HG03175 (cell line): ENCODE measurements around the gene LOX.
A peak's percentile ranks its signal among the peaks of the same experiment; 100 is the strongest.
"Not testable (repeated sequence)": the region's sequence is repeated elsewhere in the genome, so short reads cannot be mapped to it uniquely, and the experiment has no call there.

ENCODE experiments used
- ATAC-seq: cut with Tn5 transposase; IDR thresholded peaks from one replicate; pipeline ENCODE4 v1.9.1; 2021; ENCODE audit warnings: mild to moderate bottlenecking, moderate library complexity; ENCODE audit not compliant: unreplicated experiment

LOX gene

DNA sequence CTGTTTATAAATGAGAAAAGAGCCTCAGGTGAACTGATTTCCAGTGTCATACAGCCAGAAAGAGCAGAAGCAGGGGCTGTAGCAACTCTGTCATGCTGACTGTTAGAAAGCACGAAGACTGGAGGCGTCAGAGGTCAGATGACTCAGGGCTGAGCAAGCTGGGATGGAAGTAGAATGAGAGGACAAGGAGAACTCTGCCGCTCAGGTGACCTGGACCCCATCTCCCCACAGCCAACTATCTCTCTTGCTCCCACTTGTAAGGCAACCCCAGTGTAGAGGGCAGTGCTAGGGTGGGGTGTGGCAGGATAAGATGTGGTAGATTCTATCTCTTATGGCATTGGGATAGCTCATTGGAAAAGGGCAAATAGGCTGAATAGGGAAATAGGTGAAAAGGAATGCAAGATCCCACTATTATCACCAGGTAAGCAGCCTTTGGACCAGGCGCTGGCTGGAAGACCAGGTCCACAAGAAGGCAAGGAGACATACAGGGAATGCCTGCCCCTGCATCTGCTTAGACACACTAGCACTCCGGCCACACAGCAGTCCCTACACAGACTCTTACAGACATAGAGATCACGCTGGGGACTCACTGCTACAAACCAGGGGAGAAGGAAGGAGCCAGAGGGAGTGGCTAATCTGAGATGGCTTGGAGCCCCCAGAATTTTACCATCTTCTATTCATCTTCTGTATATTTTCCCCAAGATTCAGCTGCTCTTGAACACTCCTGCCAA, 21.2 kb upstream of the LOX start:
- no peak for ATAC-seq

GRCh38 chr5:122097391-122097790, 19.3 kb upstream of the LOX start:
- ATAC-seq = no peak

DNA sequence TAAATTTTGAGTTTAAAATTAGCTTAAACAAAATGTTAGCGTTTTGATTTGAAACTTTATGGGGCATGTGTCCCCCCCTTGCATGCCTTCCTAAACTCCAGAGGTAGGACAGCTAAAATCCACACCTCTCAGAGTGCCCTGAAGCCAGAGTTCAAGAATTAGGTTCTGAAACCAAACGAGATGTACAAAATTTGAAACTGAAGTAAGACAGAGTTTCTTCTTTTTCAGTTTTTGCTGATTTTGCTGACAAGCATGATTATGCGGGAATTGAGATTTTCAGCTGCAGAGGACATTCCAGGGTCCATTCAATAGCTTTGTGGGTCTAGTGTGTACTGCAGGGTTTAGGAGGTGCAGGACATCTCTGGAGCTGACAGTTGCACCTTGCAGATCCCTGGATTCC, 17.1 kb upstream of the LOX start:
- no peak for ATAC-seq

- ATAC-seq = not testable (repeated sequence)
Observed at GRCh38 chr5:122094251-122094650, 16.2 kb upstream of the LOX start.

DNA sequence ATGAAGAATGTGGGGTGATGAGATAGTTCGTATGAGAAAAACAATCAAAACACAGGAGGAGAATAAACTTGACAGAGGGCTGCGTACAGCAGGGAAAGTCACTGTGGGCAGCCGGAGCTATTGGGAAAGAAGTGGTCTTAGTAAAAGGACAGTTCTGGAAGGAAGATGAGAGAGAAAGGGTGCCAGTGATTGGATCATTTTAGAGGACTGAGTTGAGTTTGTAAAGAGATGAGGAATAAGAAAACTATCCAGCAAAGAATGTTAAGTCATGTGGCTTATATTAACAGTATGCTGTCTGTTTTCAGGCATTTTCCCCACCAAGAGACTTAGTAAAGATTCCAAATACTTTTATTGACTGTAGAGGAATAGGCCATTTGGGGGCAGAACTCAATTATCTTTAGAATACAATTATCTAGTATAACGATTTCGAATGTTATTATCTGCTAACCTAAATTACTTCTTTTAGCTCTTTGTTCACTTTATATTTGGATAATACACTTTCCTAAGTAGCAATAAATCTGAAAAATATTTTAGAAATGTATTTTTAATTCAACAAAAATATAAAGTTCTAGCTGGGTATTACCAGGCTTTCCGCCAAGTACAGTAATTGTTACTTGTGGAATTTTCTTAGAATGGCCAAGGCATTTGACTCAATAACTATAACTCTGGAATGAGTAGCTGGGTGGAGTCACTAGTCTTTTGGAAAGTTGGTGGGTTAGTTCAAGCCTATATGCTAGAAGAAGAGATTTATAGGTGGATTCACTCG, 15.5 kb upstream of the LOX start:
- no peak for ATAC-seq

DNA sequence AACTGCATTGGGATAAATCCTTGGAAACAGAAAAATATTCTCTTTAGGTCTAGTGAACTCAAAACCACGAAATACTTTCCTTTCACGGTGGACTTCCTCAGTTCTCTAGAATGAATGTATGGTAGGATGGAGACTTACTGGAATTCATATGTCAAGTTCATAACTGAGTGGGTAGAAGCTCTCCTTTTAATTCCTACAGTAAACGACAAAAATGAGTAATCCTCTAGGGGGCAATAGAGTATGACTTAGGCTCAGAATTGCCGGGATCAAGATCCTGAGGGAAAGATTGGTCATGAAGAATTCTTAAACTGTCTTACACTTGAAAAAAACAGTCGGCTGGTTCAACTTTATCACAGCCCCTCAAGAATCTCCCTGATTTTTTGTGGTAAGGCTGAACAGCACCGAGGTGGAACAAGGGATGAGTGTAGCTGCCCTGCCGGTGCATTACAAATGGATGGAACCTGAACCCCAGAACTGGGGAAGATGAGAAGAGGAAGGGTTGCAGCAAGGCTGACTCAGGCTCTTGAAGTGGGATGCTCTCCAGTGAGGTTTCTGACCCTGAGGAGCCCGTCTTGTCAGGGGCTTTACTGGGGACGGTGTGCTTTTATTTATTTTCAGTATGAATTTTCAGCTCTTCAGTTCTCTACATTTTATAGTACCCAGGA, 14.0 kb upstream of the LOX start:
- ATAC-seq = no peak

GRCh38 chr5:122089096-122090013, 11.3 kb upstream of the LOX start:
- ATAC-seq = no peak

DNA sequence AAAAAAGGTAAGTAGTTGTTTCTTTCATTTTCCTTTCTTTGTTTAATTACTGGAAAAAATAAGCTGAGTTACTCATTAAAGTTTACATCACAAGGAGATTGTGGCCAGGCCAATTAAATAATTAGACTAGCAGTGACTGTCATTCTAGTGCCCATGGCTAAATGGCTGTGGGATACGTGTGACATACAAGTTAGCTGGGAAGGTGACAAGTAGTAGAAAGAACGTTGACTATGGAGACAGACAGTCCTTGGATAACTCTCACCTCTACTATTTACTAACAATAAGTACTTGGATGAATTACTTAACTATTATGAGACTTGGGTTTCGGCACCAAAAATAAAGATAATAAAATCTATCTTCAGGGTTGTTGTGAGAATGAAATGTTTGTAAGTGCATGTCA, 7.0 kb upstream of the LOX start:
- ATAC-seq = no peak

- ATAC-seq = peak; percentile 63
Observed at GRCh38 chr5:122083535-122083934, 5.5 kb upstream of the LOX start.

- no peak for ATAC-seq
Observed at GRCh38 chr5:122081541-122081940, 3.5 kb upstream of the LOX start.

DNA sequence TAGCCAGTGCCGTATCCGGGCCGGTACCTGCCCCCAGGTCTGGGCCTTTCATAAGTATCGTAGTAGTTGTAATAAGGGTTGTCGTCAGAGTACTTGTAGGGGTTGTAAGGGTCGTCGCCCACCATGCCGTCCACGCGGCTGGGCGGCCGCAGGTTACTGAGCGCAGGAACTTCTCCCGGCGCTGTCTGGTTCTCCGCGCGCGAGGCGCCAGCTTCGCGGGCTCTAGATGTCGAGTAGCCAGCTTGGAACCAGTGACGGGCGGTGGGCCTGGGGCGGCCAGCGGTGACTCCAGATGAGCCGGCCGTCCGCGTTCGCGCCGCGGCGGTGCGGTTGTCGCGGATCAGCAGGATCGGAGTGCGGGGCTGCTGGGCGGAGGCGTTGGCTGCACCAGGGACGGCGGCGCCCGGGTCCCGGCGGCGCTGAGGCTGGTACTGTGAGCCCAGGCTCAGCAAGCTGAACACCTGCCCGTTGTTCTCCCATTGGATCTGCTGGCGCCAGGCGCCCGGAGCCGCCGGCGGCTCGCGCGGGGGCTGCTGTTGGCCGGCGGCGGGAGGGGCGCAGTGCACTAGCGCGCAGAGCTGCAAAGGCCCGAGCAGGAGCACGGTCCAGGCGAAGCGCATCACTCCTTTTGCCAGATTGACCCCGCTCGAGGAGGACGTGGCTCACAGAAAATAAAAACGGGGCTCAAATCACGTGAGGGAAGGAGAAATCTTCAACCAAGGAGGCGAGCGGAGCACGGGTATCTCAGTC, 518 bp downstream of the LOX start:
- ATAC-seq = peak; percentile 23

- peak; percentile 54 for ATAC-seq
Observed at GRCh38 chr5:122076669-122077365, 1.2 kb downstream of the LOX start.

DNA sequence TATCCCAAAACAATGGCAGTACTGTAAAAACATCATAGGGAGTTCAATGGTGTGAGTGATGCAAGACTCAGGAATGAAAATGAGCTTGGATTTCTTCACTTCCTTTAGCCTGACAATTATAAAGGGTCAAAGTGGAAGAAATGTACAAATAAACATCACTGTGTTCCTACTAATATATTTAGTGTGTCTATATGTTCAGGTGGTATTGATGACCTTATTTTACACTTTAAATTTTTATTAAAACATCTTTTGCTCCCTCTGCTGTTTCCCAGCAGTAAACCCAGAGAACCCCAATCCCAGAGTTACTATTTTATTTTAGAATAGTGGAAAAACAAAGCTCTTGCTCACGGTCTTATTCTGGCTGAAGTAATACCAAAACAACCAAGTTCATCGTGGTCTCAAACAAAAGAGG, 2.0 kb downstream of the LOX start:
- ATAC-seq = no peak

DNA sequence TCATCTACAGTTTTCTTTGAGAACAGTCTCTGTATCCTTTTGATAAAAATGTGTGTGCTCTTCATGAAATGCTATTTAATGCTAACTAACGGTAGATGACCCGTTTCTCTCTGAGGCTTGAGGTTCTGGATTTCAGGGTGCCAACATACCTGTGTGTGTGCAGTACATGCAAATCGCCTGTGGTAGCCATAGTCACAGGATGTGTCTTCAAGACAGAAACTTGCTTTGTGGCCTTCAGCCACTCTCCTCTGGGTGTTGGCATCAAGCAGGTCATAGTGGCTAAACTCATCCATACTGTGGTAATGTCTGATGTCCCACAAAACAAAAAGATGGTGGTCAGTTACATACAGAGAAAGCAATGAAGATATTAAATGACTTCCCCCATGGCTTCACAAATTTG, 4.2 kb downstream of the LOX start:
- ATAC-seq = peak; percentile 38

- ATAC-seq = no peak
Observed at GRCh38 chr5:122073018-122073417, 5.0 kb downstream of the LOX start.

DNA sequence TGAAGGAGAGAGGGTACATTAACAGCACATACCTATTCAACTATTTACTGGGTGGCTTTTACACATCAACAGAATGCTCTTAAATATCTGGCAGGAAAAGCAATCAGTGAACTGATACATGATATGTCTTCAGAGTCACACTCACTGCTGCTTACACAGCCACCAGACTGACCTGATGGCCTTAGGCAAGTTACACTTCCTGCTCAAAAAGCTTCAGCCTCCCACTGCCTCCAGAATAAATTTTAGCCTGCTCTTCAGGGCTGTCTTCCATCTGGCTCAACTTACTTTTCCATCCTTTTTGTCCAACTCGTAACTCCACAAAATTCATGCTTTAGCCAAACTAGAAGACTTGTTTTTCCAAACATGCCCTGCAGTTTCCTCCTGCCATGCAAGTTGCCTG, 10.7 kb downstream of the LOX start:
- ATAC-seq = no peak

DNA sequence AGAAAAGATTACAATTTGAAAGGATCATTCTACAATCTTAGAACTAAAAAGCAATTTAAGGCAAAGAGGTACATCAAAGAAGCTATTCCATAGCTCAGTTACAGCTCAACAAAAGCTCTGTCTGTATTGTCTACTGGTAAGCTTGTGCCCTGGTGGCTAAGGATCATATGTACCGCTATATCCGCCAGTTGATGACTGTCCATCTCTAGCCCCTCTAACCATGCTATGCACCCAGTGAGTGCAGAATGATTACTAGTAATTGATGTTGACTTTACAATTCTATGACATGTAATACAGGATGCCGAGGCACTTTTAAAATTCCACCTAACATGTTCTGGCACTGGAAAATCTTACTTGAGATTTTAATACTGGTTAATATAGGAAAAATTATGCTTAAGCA, 13.1 kb downstream of the LOX start:
- ATAC-seq = no peak

GRCh38 chr5:122063836-122064235, 14.2 kb downstream of the LOX start:
- ATAC-seq = no peak

DNA sequence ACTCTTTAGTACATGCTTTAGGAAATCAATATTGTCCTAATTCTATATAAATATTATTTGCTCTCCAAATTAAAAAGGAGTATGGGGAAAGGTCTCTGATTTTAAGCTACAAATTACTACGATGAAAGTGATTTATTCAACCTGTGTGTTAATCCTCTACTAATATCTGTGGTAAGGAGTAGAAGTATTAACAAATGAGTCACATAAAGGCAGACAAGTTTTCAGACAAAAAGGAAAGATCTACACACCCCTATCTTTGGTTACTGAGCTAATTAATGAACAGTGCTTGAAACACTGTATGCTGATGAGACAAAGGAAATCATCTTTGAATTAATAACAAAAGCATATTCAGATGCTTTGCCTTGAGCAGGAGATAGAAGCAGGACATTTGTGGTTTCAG, 15.9 kb downstream of the LOX start:
- no peak for ATAC-seq

DNA sequence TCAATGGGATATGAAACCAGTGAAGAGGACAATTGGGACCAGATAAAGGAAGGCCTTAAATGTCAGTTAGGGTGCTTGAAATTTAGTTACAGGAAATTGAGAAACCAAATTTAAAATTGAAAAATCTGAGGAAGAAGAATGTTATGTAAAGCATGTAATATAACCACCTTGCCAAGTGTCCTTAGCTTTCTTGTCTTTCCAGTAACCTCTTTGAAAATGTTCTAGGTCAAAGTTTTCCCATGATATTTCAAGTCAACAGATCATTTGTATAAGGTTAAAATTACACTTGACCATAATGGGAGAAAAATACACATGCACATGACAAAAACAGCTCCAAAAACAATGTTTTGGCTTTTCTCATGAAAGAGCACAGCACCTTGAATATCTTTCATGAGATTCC, 21.1 kb downstream of the LOX start:
- no peak for ATAC-seq
